ENCODE measurements around the gene DCUN1D2. TPM values are rescaled to one million over a fixed set of nuclear protein-coding genes. Genes with fewer than 3 reads are reported as not detected.

The DCUN1D2 gene
- total RNA-seq, 6 experiments from 2014 or later, result 6.1 to 11.7 (median 9.3) TPM

DNA sequence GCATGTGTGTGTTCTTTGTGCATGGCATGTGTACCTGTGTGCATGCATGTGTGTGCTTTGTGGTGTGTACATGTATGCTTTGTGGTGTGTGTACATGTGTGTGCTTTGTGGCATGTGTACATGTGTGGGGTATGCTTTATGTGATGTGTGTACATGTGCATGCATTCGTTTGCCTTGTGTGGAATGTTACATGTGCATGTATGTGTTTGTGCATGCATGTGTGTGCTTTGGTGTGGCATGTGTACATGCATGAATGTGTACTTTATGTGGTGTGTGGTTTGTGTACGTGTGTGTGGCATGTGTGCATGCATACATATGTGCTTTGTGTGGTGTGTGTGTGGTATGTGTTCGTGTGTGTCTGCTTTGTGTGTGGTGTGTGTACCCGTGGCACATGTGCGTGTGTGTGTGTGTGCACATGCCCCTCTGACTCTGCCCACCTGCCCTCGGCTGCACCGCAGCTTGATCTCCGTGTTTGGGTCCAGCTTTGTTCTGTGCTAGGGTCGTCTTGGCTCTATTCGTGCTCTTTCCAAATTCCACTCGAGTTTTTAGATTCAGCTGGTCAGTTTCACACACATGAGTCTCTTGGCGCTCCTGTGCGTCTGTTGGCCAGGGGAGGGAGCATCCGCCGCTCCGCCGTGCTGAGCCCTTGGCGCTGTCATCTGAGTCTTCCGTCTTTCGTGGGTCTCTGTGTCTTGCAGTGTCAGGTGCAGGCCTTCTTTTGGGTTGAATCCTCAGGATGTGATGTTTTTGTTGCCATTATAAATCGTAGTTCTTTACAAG, 47.6 kb upstream of the DCUN1D2 start:
- no peak for DNase-seq
- intact Hi-C loops (cut with DNase I), result no loop called here
- TF ChIP-seq POLR2A (IDR thresholded peaks at IDR 0.05), result no peak
- TF ChIP-seq, protein P1, sequence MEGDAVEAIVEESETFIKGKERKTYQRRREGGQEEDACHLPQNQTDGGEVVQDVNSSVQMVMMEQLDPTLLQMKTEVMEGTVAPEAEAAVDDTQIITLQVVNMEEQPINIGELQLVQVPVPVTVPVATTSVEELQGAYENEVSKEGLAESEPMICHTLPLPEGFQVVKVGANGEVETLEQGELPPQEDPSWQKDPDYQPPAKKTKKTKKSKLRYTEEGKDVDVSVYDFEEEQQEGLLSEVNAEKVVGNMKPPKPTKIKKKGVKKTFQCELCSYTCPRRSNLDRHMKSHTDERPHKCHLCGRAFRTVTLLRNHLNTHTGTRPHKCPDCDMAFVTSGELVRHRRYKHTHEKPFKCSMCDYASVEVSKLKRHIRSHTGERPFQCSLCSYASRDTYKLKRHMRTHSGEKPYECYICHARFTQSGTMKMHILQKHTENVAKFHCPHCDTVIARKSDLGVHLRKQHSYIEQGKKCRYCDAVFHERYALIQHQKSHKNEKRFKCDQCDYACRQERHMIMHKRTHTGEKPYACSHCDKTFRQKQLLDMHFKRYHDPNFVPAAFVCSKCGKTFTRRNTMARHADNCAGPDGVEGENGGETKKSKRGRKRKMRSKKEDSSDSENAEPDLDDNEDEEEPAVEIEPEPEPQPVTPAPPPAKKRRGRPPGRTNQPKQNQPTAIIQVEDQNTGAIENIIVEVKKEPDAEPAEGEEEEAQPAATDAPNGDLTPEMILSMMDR (IDR thresholded peaks at IDR 0.05), result no peak
- Histone ChIP-seq H3K36me3 (peaks cover 0 to 6% (median 2%) of the 10 kb centered on the region in 4 donors), H3K27me3 (no peaks in the 10 kb centered on the region), H3K27ac (no peak overlapping the region), H3K4me1 (no peaks in the 10 kb centered on the region), H3K9me3 (no peaks in the 10 kb centered on the region), H3K4me3 (no peak overlapping the region)
- 87% methylated on average over 10 of the region's 21 CpGs for WGBS (ENCODE audit: insufficient coverage, low coverage, low lambda C conversion rate, missing lambda C conversion rate)
- no peak for ATAC-seq

DNA sequence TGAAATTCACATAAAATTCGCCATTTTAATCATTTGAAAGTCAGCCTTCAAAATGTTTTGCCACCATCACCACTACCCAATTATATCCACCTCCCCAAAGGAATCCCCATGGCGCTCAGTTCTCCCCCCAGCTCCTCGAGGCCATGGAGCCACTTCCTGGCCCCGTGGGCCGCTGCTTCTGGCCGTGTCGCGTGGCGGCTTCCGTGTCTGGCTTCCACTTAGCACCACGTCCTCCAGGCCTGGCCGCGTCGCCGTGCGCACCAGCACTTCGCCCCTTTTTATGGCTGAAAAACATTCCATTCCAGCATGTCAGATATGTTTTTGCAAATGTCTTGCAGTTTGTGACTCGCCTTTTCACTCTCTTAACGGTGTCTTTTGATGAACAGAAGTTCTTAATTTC, 46.7 kb upstream of the DCUN1D2 start:
- TF ChIP-seq POLR2A (IDR thresholded peaks at IDR 0.05), result no peak
- TF ChIP-seq, protein P1 (IDR thresholded peaks at IDR 0.05), result no peak
- peaks cover 0 to 6% (median 2%) of the 10 kb centered on the region in 4 donors for H3K36me3 ChIP-seq

DNA sequence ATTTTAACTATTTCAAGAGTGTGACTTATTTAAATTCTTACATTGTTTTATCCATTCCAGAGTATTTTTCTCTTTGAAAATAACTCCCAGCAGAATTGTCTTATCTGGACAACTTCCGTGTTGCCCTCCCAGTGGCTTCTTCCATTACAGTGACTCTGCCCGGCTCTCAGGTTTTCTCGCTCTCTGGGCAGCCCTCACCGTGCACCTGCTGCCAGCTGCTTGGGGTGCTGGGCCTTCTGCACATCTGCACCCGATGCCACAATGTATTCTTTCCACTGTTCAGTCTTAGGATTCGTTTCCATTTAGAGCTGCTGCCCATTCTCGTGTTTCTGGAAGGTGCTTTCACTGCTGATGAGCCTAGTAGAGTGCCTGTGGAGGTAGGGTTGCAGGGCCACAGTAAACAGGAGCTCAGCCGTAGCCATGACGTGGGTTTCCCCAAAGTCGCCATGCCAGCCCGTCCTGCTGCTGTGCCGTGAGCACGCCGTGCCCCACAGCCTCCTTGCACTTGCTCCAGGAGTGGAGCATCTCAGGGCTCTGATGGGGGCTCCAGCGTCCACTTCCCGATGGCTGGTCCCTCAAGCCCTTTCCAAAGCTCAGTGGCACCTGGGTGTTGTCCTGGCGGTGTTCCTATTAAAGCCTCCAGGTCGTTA, 46.1 kb upstream of the DCUN1D2 start:
- peak in 1 of 3 donors; percentile 28 for DNase-seq

More for the DNA sequence above, 46.7 kb upstream of the DCUN1D2 start:
- no peaks in the 10 kb centered on the region for H3K4me1 ChIP-seq
- H3K4me3 ChIP-seq, result no peak overlapping the region
- H3K27ac ChIP-seq, result no peak overlapping the region
- no peaks in the 10 kb centered on the region for H3K27me3 ChIP-seq
- no peak for DNase-seq
- 95% methylated on average over 18 of the region's 19 CpGs for WGBS (ENCODE audit: insufficient coverage, low coverage, low lambda C conversion rate, missing lambda C conversion rate)
- ATAC-seq, result no peak
- intact Hi-C loops (cut with DNase I), result no loop called here
- no peaks in the 10 kb centered on the region for H3K9me3 ChIP-seq

DNA sequence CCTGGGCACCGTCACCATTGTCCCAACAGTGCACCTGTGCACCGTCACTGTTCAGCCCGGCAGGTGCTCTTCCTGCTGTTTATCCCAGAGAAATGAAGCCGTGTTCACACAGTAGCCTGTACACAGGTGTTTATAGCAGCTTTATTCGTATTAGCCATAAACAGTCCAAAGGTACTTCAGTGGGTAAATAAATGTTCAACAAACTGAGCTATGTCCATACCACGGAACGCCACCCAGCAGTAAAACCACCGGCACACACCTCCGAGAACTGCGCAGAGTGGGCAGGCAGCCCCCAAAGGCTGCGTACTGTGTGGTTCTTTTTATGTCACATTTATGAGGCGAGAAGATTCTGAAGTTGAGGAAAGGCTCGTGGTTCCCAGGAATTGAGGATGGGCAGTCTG, 44.9 kb upstream of the DCUN1D2 start:
- H3K36me3 ChIP-seq, result peaks cover 0 to 6% (median 2%) of the 10 kb centered on the region in 4 donors
- H3K4me3 ChIP-seq, result no peak overlapping the region
- peak in 1 of 3 donors; percentile 33 for DNase-seq
- no peaks in the 10 kb centered on the region for H3K9me3 ChIP-seq
- H3K4me1 ChIP-seq, result no peaks in the 10 kb centered on the region
- no peak overlapping the region for H3K27ac ChIP-seq
- TF ChIP-seq, protein P1 (IDR thresholded peaks at IDR 0.05), result no peak
- TF ChIP-seq POLR2A (IDR thresholded peaks at IDR 0.05), result no peak
- H3K27me3 ChIP-seq, result no peaks in the 10 kb centered on the region
- intact Hi-C loops (cut with DNase I), result no loop called here
- no peak for ATAC-seq
- WGBS (ENCODE audit: insufficient coverage, low coverage, low lambda C conversion rate, missing lambda C conversion rate), result 93% methylated on average over 9 of the region's 13 CpGs

More for the DNA sequence above, 46.1 kb upstream of the DCUN1D2 start:
- Histone ChIP-seq H3K4me3 (no peak overlapping the region), H3K27me3 (no peaks in the 10 kb centered on the region), H3K36me3 (peaks cover 0 to 6% (median 2%) of the 10 kb centered on the region in 4 donors), H3K9me3 (no peaks in the 10 kb centered on the region), H3K4me1 (no peaks in the 10 kb centered on the region), H3K27ac (no peak overlapping the region)
- ATAC-seq, result no peak
- WGBS (ENCODE audit: insufficient coverage, low coverage, low lambda C conversion rate, missing lambda C conversion rate), result 93% methylated on average over 8 of the region's 18 CpGs
- intact Hi-C loops (cut with DNase I), result no loop called here
- no peak for TF ChIP-seq POLR2A (IDR thresholded peaks at IDR 0.05)
- TF ChIP-seq, protein P1 (IDR thresholded peaks at IDR 0.05), result no peak

All from right lobe of liver (tissue), 6 donors.